GM15510 (cell line): ENCODE data around the gene USP15.

ENCODE experiments used
- POLR2A ChIP-seq: IDR thresholded peaks from 3 replicates; pipeline ENCODE4 v1.6.1; 2011; ENCODE audit warnings: borderline replicate concordance; ENCODE audit not compliant: insufficient read length; ENCODE audit errors: extremely low read depth

USP15 gene

GRCh38 chr12:62288328-62288727, 28.1 kb downstream of the USP15 start:
- no peak for TF ChIP-seq POLR2A

- no peak for TF ChIP-seq POLR2A
These were observed 30.6 kb downstream of the USP15 start for GRCh38 chr12:62290846-62291245.

GRCh38 chr12:62291864-62292760, 31.9 kb downstream of the USP15 start:
- no peak for TF ChIP-seq POLR2A

- TF ChIP-seq POLR2A, result no peak
These were observed 32.6 kb downstream of the USP15 start for GRCh38 chr12:62292761-62293344.

GRCh38 chr12:62294378-62294777, 34.2 kb downstream of the USP15 start:
- no peak for TF ChIP-seq POLR2A

- no peak for TF ChIP-seq POLR2A
These were observed 35.8 kb downstream of the USP15 start for GRCh38 chr12:62296001-62296400.

- no peak for TF ChIP-seq POLR2A
These were observed 37.1 kb downstream of the USP15 start for GRCh38 chr12:62297321-62297720.

- no peak for TF ChIP-seq POLR2A
These were observed 39.4 kb downstream of the USP15 start for GRCh38 chr12:62299617-62300016.

- no peak for TF ChIP-seq POLR2A
These were observed 41.0 kb downstream of the USP15 start for GRCh38 chr12:62301080-62301798.

- TF ChIP-seq POLR2A, result no peak
These were observed 41.6 kb downstream of the USP15 start for GRCh38 chr12:62301799-62302133.

- TF ChIP-seq POLR2A, result no peak
These were observed 44.4 kb downstream of the USP15 start for GRCh38 chr12:62304560-62304959.

- TF ChIP-seq POLR2A, result no peak
These were observed 45.6 kb downstream of the USP15 start for GRCh38 chr12:62305778-62306177.

- no peak for TF ChIP-seq POLR2A
These were observed 46.6 kb downstream of the USP15 start for GRCh38 chr12:62306569-62307530.

- TF ChIP-seq POLR2A, result no peak
These were observed 48.0 kb downstream of the USP15 start for GRCh38 chr12:62308201-62308600.
